Stomach (tissue), 9 donors: Measurements from ENCODE around the gene NOXO1. TPM values are rescaled to one million over a fixed set of nuclear protein-coding genes. Genes with fewer than 3 reads are reported as not detected.

Experiments used
- DNase-seq, 2 donors: peaks; one replicate each; pipeline versions ENCODE4 v3.0.0 to v3.0.0-alpha.2; 2013 to 2019
- H3K27ac ChIP-seq, 5 donors: fragments of 200-600 bp in 4 of 5; sonication (generic) in 4 of 5; one replicate each; pipeline ENCODE4 v1.5.1; 2013 to 2019; ENCODE audit warnings: mild to moderate bottlenecking in 1 of 5, moderate library complexity in 1 of 5
- H3K27me3 ChIP-seq, 3 donors: fragments of 200-600 bp; sonication (generic); one replicate each; pipeline ENCODE4 v1.5.1; 2017 to 2019; ENCODE audit warnings: mixed run types in 1 of 3
- H3K36me3 ChIP-seq, 4 donors: fragments of 200-600 bp; sonication (generic); 1 replicate in 3 of 4; 2 replicates in 1 of 4; pipeline ENCODE4 v1.5.1; 2016 to 2019
- H3K4me1 ChIP-seq, 4 donors: fragments of 200-600 bp; sonication (generic); one replicate each; pipeline ENCODE4 v1.5.1; 2016 to 2019
- H3K4me3 ChIP-seq, 4 donors: fragments of 200-600 bp; sonication (generic) in 3 of 4; one replicate each; pipeline ENCODE4 v1.5.1; 2016 to 2019; ENCODE audit warnings: mild to moderate bottlenecking in 1 of 4
- H3K9me3 ChIP-seq, 4 donors: fragments of 200-600 bp; sonication (generic); one replicate each; pipeline ENCODE4 v1.5.1; 2016 to 2019
- CTCF ChIP-seq, 7 experiments: fragments of 450-650 bp in 4 of 7; fragments of 200-600 bp in 3 of 7; sonication (generic) in 3 of 7; IDR thresholded peaks; one replicate each; pipeline ENCODE4 v1.5.1; 2016 to 2019; ENCODE audit warnings: antibody characterized with exemption in 7 of 7, control low read depth in 2 of 7, mild to moderate bottlenecking in 1 of 7
- EP300 ChIP-seq: sonication (generic); formaldehyde crosslinking; IDR thresholded peaks from one replicate; pipeline ENCODE4 v1.6.1; 2017; ENCODE audit warnings: antibody characterized with exemption
- POLR2A ChIP-seq, 4 donors: fragments of 450-650 bp; IDR thresholded peaks; one replicate each; pipeline ENCODE4 v1.6.1; 2016; ENCODE audit warnings: antibody characterized with exemption in 4 of 4, control low read depth in 2 of 4, mild to moderate bottlenecking in 1 of 4, moderate library complexity in 1 of 4
- POLR2AphosphoS5 ChIP-seq, 3 donors: sonication (generic); formaldehyde crosslinking; IDR thresholded peaks; one replicate each; pipeline ENCODE4 v1.6.1; 2016; ENCODE audit warnings: antibody characterized with exemption in 3 of 3
- WGBS, 5 donors: extraction: QIAGEN DNeasy Blood & Tissue Kit in 3 of 5; methylation state at CpG; one replicate each; pipeline versions ENCODE4 v1.1.5 to v1.1.7; 2013 to 2018; 5-methylcytosine and 5-hydroxymethylcytosine counted together
- intact Hi-C: fragments of 100-400 bp; cut with DNase I; formaldehyde crosslinking; loops from one replicate; pipeline ENCODE4 v1.15.1; 2023; ENCODE audit warnings: low total_unique reads
- polyA plus RNA-seq, 3 donors: library from polyadenylated mRNA; stranded (reverse); fragments of 200-250 nt; gene quantifications; one replicate each; pipeline ENCODE4 v1.2.3, GENCODE V29; 2013
- total RNA-seq, 5 donors: library from RNA; depleted of rRNA; stranded (reverse); fragments of >200 nt; gene quantifications; one replicate each; pipeline versions ENCODE4 v1.1.0 to v1.2.3, GENCODE V29; 2014 to 2016
- donor health status: healthy with polysubstance abuse.
- donor health status: Bipolar disorder and iron deficiency.
- donor health status: healthy.

NOXO1 gene
- total and polyA plus RNA-seq, 8 donors, result 1.2 to 58.2 (median 3.0) TPM; not detected in 4

- 72 to 83% (median 79%) methylated on average over 22 to 26 of the region's 26 CpGs for WGBS, 5 donors
- Histone ChIP-seq H3K9me3 (no peaks in the 10 kb centered on the region), H3K36me3 (peaks cover 51 to 70% (median 61%) of the 10 kb centered on the region in 4 donors), H3K4me3 (no peak overlapping the region), H3K4me1 (peaks cover 0 to 10% (median 2%) of the 10 kb centered on the region in 4 donors), H3K27me3 (peaks cover 0 to 5% (median 0%) of the 10 kb centered on the region in 3 donors), H3K27ac (peak overlapping the region in 4 of 5 donors; percentile 9 to 53 (median 41))
- intact Hi-C loops, result no loop called here
- TF ChIP-seq EP300, result no peak
- TF ChIP-seq POLR2AphosphoS5 (IDR thresholded peaks at IDR 0.05), result no peak
- TF ChIP-seq POLR2A (IDR thresholded peaks at IDR 0.05), result no peak
- no peak for TF ChIP-seq CTCF (IDR thresholded peaks at IDR 0.05)
- DNase-seq, result no peak
Measured at GRCh38 chr16:1997494-1998359, 16.5 kb upstream of the NOXO1 start.

GRCh38 chr16:1993731-1994131, 12.5 kb upstream of the NOXO1 start:
- Histone ChIP-seq H3K27ac (no peak overlapping the region), H3K4me1 (peaks cover 27 to 48% (median 41%) of the 10 kb centered on the region in 4 donors), H3K36me3 (peaks cover 12 to 30% (median 22%) of the 10 kb centered on the region in 4 donors), H3K9me3 (no peaks in the 10 kb centered on the region), H3K27me3 (peaks cover 7 to 45% (median 31%) of the 10 kb centered on the region in 3 donors), H3K4me3 (no peak overlapping the region)
- 13 to 59% (median 51%) methylated on average over 1 to 2 of the region's 2 CpGs for WGBS, 5 donors
- intact Hi-C loops, result no loop called here
- DNase-seq, result no peak
- TF ChIP-seq CTCF (IDR thresholded peaks at IDR 0.05) (no peak), POLR2A (IDR thresholded peaks at IDR 0.05) (no peak), EP300 (no peak), POLR2AphosphoS5 (IDR thresholded peaks at IDR 0.05) (no peak)

DNA sequence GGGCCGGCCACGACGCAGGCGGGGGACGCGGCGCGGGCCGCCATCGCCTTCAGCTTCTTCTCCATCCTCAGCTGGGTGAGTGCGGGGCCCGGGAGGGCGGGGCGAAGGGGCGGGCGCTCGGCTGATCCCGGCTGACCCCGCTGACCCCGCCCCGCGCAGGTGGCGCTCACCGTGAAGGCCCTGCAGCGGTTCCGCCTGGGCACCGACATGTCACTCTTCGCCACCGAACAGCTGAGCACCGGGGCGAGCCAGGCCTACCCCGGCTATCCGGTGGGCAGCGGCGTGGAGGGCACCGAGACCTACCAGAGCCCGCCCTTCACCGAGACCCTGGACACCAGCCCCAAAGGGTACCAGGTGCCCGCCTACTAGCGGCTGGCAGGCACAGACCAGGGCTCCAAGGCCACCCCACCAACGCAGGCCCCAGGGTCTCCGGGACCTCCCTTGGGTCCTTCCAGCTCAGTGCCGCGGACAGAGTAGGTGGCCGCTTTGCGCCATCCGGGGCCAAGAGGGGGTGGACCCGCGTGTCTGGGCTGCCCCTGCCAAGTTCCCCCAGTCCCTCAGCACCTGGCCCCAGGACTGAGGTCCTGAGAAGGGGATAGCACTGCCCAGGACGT, 11.5 kb upstream of the NOXO1 start:
- TF ChIP-seq POLR2AphosphoS5 (IDR thresholded peaks at IDR 0.05) (no peak), POLR2A (IDR thresholded peaks at IDR 0.05) (no peak), CTCF (IDR thresholded peaks at IDR 0.05) (no peak), EP300 (no peak)
- DNase-seq, result no peak

DNA sequence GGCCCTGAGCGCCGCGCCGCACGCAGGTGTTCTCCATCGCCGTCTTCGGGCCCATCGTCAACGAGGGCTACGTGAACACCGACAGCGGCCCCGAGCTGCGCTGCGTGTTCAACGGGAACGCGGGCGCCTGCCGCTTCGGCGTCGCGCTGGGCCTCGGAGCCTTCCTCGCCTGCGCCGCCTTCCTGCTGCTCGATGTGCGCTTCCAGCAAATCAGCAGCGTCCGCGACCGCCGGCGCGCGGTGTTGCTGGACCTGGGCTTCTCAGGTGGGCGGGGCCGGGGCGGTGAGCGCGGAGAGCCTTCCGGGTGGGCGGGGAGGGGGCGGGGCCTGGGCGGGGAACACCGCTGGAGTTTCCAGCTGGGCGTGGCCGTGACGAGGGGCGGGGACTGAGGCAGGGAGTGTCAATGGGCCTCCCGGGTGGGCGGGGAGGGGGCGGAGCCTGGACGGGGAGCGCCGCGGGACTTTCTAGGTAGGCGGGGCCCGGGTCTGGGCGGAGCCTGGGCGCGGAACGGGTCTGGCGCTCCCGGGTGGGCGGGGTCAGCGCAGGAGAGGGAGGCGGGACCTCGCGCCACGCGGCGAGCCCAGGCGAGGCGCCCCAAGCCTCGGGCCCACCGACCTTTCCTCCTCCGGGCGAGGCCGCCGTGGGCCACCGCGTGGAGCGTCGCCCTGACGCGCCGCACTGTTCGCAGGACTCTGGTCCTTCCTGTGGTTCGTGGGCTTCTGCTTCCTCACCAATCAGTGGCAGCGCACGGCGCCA, 10.9 kb upstream of the NOXO1 start:
- 3 to 19% (median 9%) methylated on average over 33 to 93 of the region's 96 CpGs for WGBS, 5 donors
- peaks cover 7 to 53% (median 35%) of the 10 kb centered on the region in 3 donors for H3K27me3 ChIP-seq
- H3K36me3 ChIP-seq, result peaks cover 0 to 17% (median 9%) of the 10 kb centered on the region in 4 donors
- TF ChIP-seq POLR2AphosphoS5 (IDR thresholded peaks at IDR 0.05) (peak in 2 of 3 donors; percentile 74 to 83), EP300 (no peak), POLR2A (IDR thresholded peaks at IDR 0.05) (no peak)
- H3K4me1 ChIP-seq, result peaks cover 27 to 48% (median 43%) of the 10 kb centered on the region in 4 donors
- H3K4me3 ChIP-seq, result peak overlapping the region; percentile 38 to 45 (median 40)
- intact Hi-C loops, result no loop called here
- no peaks in the 10 kb centered on the region for H3K9me3 ChIP-seq
- H3K27ac ChIP-seq, result peak overlapping the region; percentile 40 to 73 (median 70)
- DNase-seq, result peak; percentile 95 to 97

More for the DNA sequence above, 11.5 kb upstream of the NOXO1 start:
- intact Hi-C loops, result no loop called here
- peaks cover 27 to 48% (median 43%) of the 10 kb centered on the region in 4 donors for H3K4me1 ChIP-seq
- peak overlapping the region in 2 of 4 donors; percentile 38 to 45 for H3K4me3 ChIP-seq
- H3K36me3 ChIP-seq, result peaks cover 3 to 20% (median 13%) of the 10 kb centered on the region in 4 donors
- H3K27me3 ChIP-seq, result peaks cover 7 to 53% (median 35%) of the 10 kb centered on the region in 3 donors
- peak overlapping the region in 3 of 5 donors; percentile 70 to 73 (median 71) for H3K27ac ChIP-seq
- 53 to 61% (median 56%) methylated on average over 22 to 50 of the region's 50 CpGs for WGBS, 5 donors
- no peaks in the 10 kb centered on the region for H3K9me3 ChIP-seq
